ENCODE results near the gene PNLIPRP1.

Gene PNLIPRP1

DNA sequence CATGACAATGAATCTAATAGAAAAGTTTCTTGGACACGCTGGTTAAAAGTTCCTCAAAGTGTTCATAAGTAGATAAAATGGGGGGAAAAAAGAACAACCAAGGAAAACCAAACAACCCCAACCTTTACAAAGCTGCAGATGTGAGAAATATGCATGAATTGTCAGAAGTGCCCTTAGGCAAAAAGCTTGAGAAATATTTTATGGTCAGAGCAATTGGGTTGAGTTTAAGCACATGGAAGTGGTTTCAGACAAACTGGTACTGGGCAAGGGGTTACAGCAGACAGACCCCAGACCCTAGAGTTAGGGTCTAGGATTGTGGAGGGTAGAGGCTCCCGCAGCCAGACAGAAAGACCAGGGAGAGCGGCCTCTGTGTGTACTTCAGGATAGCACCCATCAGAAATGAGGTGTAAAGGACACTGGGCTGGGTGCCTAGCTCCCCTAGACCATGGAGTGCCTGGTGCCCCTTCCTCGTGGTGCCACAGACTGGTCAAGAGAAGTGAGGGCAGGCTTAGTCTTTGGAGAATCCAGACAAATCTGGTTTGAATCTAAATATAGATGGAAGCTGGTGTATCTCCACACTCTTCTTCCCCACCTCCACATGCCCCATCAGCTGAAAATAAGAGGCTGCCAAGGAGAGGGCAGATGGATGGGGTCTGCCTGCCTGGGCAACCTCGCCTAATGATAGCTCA is 67.2 kb downstream of the PNLIPRP1 start:
- TF ChIP-seq ESRRG (CRISPR knock-in tag; IDR thresholded peaks at IDR 0.05) (no peak), OSR1 (CRISPR knock-in tag; IDR thresholded peaks at IDR 0.05) (no peak), GLIS3 (CRISPR knock-in tag; IDR thresholded peaks at IDR 0.05) (no peak), SNAI2 (CRISPR knock-in tag; IDR thresholded peaks at IDR 0.05) (no peak), BACH2 (CRISPR knock-in tag; IDR thresholded peaks at IDR 0.05; ENCODE audit: borderline replicate concordance) (no peak), RARB (CRISPR knock-in tag; IDR thresholded peaks at IDR 0.05) (no peak), TCF4 (CRISPR knock-in tag; IDR thresholded peaks at IDR 0.05; ENCODE audit: borderline replicate concordance) (no peak), ISL1 (CRISPR knock-in tag; IDR thresholded peaks at IDR 0.05) (no peak), TOX (CRISPR knock-in tag; IDR thresholded peaks at IDR 0.05; ENCODE audit: borderline replicate concordance) (no peak)
- TF ChIP-seq, protein P1, sequence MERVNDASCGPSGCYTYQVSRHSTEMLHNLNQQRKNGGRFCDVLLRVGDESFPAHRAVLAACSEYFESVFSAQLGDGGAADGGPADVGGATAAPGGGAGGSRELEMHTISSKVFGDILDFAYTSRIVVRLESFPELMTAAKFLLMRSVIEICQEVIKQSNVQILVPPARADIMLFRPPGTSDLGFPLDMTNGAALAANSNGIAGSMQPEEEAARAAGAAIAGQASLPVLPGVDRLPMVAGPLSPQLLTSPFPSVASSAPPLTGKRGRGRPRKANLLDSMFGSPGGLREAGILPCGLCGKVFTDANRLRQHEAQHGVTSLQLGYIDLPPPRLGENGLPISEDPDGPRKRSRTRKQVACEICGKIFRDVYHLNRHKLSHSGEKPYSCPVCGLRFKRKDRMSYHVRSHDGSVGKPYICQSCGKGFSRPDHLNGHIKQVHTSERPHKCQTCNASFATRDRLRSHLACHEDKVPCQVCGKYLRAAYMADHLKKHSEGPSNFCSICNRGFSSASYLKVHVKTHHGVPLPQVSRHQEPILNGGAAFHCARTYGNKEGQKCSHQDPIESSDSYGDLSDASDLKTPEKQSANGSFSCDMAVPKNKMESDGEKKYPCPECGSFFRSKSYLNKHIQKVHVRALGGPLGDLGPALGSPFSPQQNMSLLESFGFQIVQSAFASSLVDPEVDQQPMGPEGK (CRISPR knock-in tag; IDR thresholded peaks at IDR 0.05; ENCODE audit: borderline replicate concordance), result no peak
- no peak for ATAC-seq

Measured in SK-N-SH treated with all-trans-retinoic acid at 6 μM for 48 hours (cell line).